Thoracic aorta (tissue), 2 donors: ENCODE results near the gene DBNL. TPM values are rescaled to one million over a fixed set of nuclear protein-coding genes. Genes with fewer than 3 reads are reported as not detected.
"Not testable (repeated sequence)": the region's sequence is repeated elsewhere in the genome, so short reads cannot be mapped to it uniquely, and the experiment has no call there.

Source experiments
- ATAC-seq: fragments of 150-250 bp; one replicate; pipeline ENCODE4 v1.8.0; 2017; ENCODE audit warnings: low read depth; ENCODE audit not compliant: insufficient number of reproducible peaks, low FRiP score
- DNase-seq: peaks from one replicate; pipeline ENCODE4 v3.0.0-alpha.2; 2020; ENCODE audit warnings: low spot score
- H3K27ac ChIP-seq, 2 donors: fragments of 200-600 bp; sonication (generic); 1 replicate in 1 of 2; 2 replicates in 1 of 2; pipeline ENCODE4 v1.5.1; 2016; ENCODE audit warnings: mild to moderate bottlenecking in 2 of 2, moderate library complexity in 2 of 2
- H3K27me3 ChIP-seq: fragments of 200-600 bp; sonication (generic); replicated peaks from 2 replicates; pipeline ENCODE4 v1.6.0; 2016; ENCODE audit warnings: mild to moderate bottlenecking; ENCODE audit not compliant: insufficient read depth
- H3K36me3 ChIP-seq: fragments of 200-600 bp; sonication (generic); one replicate; pipeline ENCODE4 v1.5.1; 2016
- H3K4me1 ChIP-seq, 2 donors: fragments of 200-600 bp; sonication (generic); 1 replicate in 1 of 2; 2 replicates in 1 of 2; pipeline versions ENCODE4 v1.5.1 to v1.6.0; 2016; ENCODE audit warnings: low read depth in 2 of 2, mild to moderate bottlenecking in 1 of 2; ENCODE audit not compliant: control insufficient read depth in 1 of 2
- H3K4me3 ChIP-seq: fragments of 200-600 bp; sonication (generic); 2 replicates; pipeline ENCODE4 v1.5.1; 2016; ENCODE audit warnings: mild to moderate bottlenecking
- H3K9me3 ChIP-seq: fragments of 200-600 bp; sonication (generic); 2 replicates; pipeline ENCODE4 v1.5.1; 2016
- total RNA-seq, 2 donors: library from RNA; depleted of rRNA; stranded (reverse); fragments of >200 nt; gene quantifications; one replicate each; pipeline versions ENCODE4 v1.1.0 to v1.2.3, GENCODE V29; 2016

The DBNL gene
- total RNA-seq, 2 donors from 2014 or later: 148 to 156 TPM

- H3K27ac ChIP-seq, H3K27me3 ChIP-seq, ATAC-seq, H3K4me3 ChIP-seq, H3K9me3 ChIP-seq, H3K4me1 ChIP-seq, H3K36me3 ChIP-seq, DNase-seq: not testable (repeated sequence)
Measured at GRCh38 chr7:44030029-44030428, 14.5 kb upstream of the DBNL start.

GRCh38 chr7:44031319-44031718, 13.2 kb upstream of the DBNL start:
- not testable (repeated sequence) for H3K4me3 ChIP-seq, H3K4me1 ChIP-seq, ATAC-seq, H3K36me3 ChIP-seq, H3K27me3 ChIP-seq, DNase-seq, H3K27ac ChIP-seq, H3K9me3 ChIP-seq

GRCh38 chr7:44032031-44032430, 12.5 kb upstream of the DBNL start:
- ATAC-seq, H3K9me3 ChIP-seq, H3K36me3 ChIP-seq, H3K4me3 ChIP-seq, DNase-seq, H3K4me1 ChIP-seq, H3K27me3 ChIP-seq, H3K27ac ChIP-seq: not testable (repeated sequence)

- H3K36me3 ChIP-seq, DNase-seq, H3K9me3 ChIP-seq, H3K4me1 ChIP-seq, H3K4me3 ChIP-seq, H3K27me3 ChIP-seq, H3K27ac ChIP-seq, ATAC-seq: not testable (repeated sequence)
Measured at GRCh38 chr7:44033971-44034844, 10.3 kb upstream of the DBNL start.

GRCh38 chr7:44036364-44036763, 8.1 kb upstream of the DBNL start:
- not testable (repeated sequence) for H3K4me1 ChIP-seq, ATAC-seq, DNase-seq, H3K36me3 ChIP-seq, H3K27ac ChIP-seq, H3K4me3 ChIP-seq, H3K9me3 ChIP-seq, H3K27me3 ChIP-seq

GRCh38 chr7:44037951-44038350, 6.6 kb upstream of the DBNL start:
- H3K27me3 ChIP-seq, H3K4me3 ChIP-seq, H3K9me3 ChIP-seq, DNase-seq, H3K27ac ChIP-seq, H3K4me1 ChIP-seq, H3K36me3 ChIP-seq, ATAC-seq: not testable (repeated sequence)

- H3K4me3 ChIP-seq, H3K36me3 ChIP-seq, H3K27ac ChIP-seq, H3K27me3 ChIP-seq, H3K9me3 ChIP-seq, H3K4me1 ChIP-seq, ATAC-seq, DNase-seq: not testable (repeated sequence)
Measured at GRCh38 chr7:44038553-44038952, 5.9 kb upstream of the DBNL start.

DNA sequence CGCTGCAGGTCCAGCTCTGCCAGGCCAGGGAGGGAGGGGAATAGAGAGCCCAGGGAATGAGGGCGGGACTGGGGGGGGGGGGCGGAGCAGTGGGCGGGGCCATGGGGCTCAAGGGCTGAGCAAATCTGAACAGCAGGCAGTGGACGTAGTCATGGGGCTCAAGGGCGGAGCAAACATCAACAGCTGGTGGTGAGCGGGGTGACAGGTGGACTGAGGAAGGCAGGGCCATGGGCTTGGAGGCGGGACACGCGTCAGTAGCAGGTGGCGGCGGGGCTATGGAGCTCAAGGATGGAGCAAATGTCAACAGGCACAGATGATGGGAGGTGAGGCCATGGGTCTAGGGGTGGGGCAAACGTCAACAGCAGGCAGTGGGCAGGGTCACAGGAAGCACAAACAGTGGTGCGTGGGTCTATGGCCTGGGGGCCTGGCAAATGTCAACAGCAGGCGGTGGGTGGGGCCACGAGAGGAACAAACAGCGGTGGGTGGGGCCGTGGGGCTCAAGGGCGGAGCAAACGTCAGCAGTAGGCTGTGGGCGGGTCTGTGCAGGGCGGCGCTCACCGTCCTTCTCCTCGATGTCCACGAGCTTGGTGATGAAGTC, 5.4 kb upstream of the DBNL start:
- peak overlapping the region; percentile 72 for H3K4me3 ChIP-seq
- ATAC-seq: peak; percentile 95
- DNase-seq: peak; percentile 82
- not testable (repeated sequence) for H3K4me1 ChIP-seq, H3K27me3 ChIP-seq, H3K36me3 ChIP-seq, H3K9me3 ChIP-seq
- peak overlapping the region; percentile 33 to 58 for H3K27ac ChIP-seq

DNA sequence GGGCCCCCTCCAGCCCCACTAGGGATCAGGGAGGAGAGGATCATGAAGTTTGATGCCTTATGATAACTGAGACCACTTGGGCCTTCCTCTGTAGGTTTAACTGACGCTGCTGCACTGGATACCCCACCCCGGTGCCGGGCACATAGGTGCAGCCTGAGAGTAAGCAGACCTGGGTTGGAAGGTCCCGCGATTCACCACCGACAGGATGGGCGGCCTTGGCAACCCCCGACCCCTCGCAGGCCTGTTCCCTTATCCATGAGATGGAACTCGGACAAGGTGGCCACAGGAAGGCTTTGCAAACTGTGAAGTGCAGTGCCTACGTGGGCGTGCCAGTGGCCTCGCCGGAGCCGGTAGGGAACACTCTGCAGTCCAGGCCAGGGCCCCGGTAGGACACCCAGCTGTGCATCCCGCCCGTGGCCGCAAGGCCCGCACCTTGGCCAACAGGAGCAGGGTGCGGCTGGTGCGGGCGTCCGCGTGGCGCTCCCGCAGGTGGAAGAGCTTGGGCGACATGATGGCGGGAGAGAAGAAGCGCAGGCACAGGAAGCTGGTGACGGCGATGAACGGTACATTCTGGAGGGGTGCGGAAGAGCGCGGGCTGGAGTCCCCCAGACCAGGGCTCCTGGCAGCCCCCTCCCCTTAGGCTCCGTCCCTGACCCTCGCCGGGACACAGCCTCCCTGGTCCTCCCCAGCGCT, 4.6 kb upstream of the DBNL start:
- H3K9me3 ChIP-seq, H3K36me3 ChIP-seq, H3K27me3 ChIP-seq, H3K4me1 ChIP-seq, H3K27ac ChIP-seq, DNase-seq, ATAC-seq: not testable (repeated sequence)
- H3K4me3 ChIP-seq: peak overlapping the region; percentile 69
